ENCODE data around the gene ASCL3.

The ASCL3 gene

GRCh38 chr11:8925711-8926110 lies 17.1 kb downstream of the ASCL3 start:
- H3K27ac ChIP-seq (ENCODE audit: low read depth, low read length, poor library complexity, severe bottlenecking): no peak overlapping the region
- H3K4me2 ChIP-seq (ENCODE audit: low read length): no peak overlapping the region
- no peaks in the 10 kb centered on the region for H3K36me3 ChIP-seq (ENCODE audit: insufficient read depth, low read length)
- no peaks in the 10 kb centered on the region for H3K9me2 ChIP-seq (ENCODE audit: low read depth, low read length)
- no peak overlapping the region for H2AFZ ChIP-seq (ENCODE audit: low read length)
- no peaks in the 10 kb centered on the region for H3K27me3 ChIP-seq (ENCODE audit: insufficient read depth, low read length)
- no peaks in the 10 kb centered on the region for H3F3A ChIP-seq (ENCODE audit: insufficient read depth, low read length)
- H3K79me2 ChIP-seq (ENCODE audit: insufficient read depth, low read length): no peaks in the 10 kb centered on the region
- H3K9me3 ChIP-seq (ENCODE audit: low read length): no peaks in the 10 kb centered on the region
- no peaks in the 10 kb centered on the region for H3K4me1 ChIP-seq (ENCODE audit: insufficient read depth, low read length, severe bottlenecking)
- H3K9ac ChIP-seq (ENCODE audit: low read length): no peak overlapping the region
- TF ChIP-seq EZH2 (IDR thresholded peaks at IDR 0.05; ENCODE audit: borderline replicate concordance, low read length) (no peak), CTCF (IDR thresholded peaks at IDR 0.05; ENCODE audit: low read length) (no peak)
- no peak overlapping the region for H3K4me3 ChIP-seq (ENCODE audit: low read depth, low read length, poor library complexity, severe bottlenecking)
- no peaks in the 10 kb centered on the region for H4K20me1 ChIP-seq (ENCODE audit: insufficient read depth, low read length)

GRCh38 chr11:8922691-8923090 lies 20.1 kb downstream of the ASCL3 start:
- peaks cover 18% of the 10 kb centered on the region; the same call in 1 of the 2 replicates for H3K36me3 ChIP-seq (ENCODE audit: insufficient read depth, low read length)

GRCh38 chr11:8917157-8917825 lies 25.5 kb downstream of the ASCL3 start:
- Histone ChIP-seq H3K27me3 (ENCODE audit: insufficient read depth, low read length) (no peaks in the 10 kb centered on the region), H3K9me3 (ENCODE audit: low read length) (no peaks in the 10 kb centered on the region), H3K4me1 (ENCODE audit: insufficient read depth, low read length, severe bottlenecking) (peaks cover 19% of the 10 kb centered on the region), H3K4me3 (ENCODE audit: low read depth, low read length, poor library complexity, severe bottlenecking) (no peak overlapping the region), H2AFZ (ENCODE audit: low read length) (no peak overlapping the region), H4K20me1 (ENCODE audit: insufficient read depth, low read length) (no peaks in the 10 kb centered on the region), H3K9ac (ENCODE audit: low read length) (no peak overlapping the region), H3K9me2 (ENCODE audit: low read depth, low read length) (no peaks in the 10 kb centered on the region), H3K4me2 (ENCODE audit: low read length) (no peak overlapping the region), H3F3A (ENCODE audit: insufficient read depth, low read length) (no peaks in the 10 kb centered on the region), H3K79me2 (ENCODE audit: insufficient read depth, low read length) (no peaks in the 10 kb centered on the region), H3K27ac (ENCODE audit: low read depth, low read length, poor library complexity, severe bottlenecking) (no peak overlapping the region), H3K36me3 (ENCODE audit: insufficient read depth, low read length) (peaks cover 39% of the 10 kb centered on the region; the same call in 1 of the 2 replicates)
- TF ChIP-seq CTCF (IDR thresholded peaks at IDR 0.05; ENCODE audit: low read length) (no peak), EZH2 (IDR thresholded peaks at IDR 0.05; ENCODE audit: borderline replicate concordance, low read length) (no peak)

More at GRCh38 chr11:8922691-8923090, 20.1 kb downstream of the ASCL3 start:
- Histone ChIP-seq H2AFZ (ENCODE audit: low read length) (no peak overlapping the region), H3F3A (ENCODE audit: insufficient read depth, low read length) (no peaks in the 10 kb centered on the region), H3K27ac (ENCODE audit: low read depth, low read length, poor library complexity, severe bottlenecking) (no peak overlapping the region), H3K9me2 (ENCODE audit: low read depth, low read length) (no peaks in the 10 kb centered on the region), H3K4me1 (ENCODE audit: insufficient read depth, low read length, severe bottlenecking) (no peaks in the 10 kb centered on the region), H3K27me3 (ENCODE audit: insufficient read depth, low read length) (no peaks in the 10 kb centered on the region), H3K79me2 (ENCODE audit: insufficient read depth, low read length) (no peaks in the 10 kb centered on the region), H3K9ac (ENCODE audit: low read length) (no peak overlapping the region), H3K9me3 (ENCODE audit: low read length) (no peaks in the 10 kb centered on the region), H4K20me1 (ENCODE audit: insufficient read depth, low read length) (no peaks in the 10 kb centered on the region), H3K4me3 (ENCODE audit: low read depth, low read length, poor library complexity, severe bottlenecking) (no peak overlapping the region), H3K4me2 (ENCODE audit: low read length) (no peak overlapping the region)
- no peak for TF ChIP-seq CTCF (IDR thresholded peaks at IDR 0.05; ENCODE audit: low read length)
- TF ChIP-seq EZH2 (IDR thresholded peaks at IDR 0.05; ENCODE audit: borderline replicate concordance, low read length): no peak

Measured in OCI-LY1 (cell line).